Fibroblast of pulmonary artery (primary cell): ENCODE measurements around the gene XCL2.
"Not testable (repeated sequence)": the region's sequence is repeated elsewhere in the genome, so short reads cannot be mapped to it uniquely, and the experiment has no call there.

Source experiments
- DNase-seq: peaks from one replicate; pipeline ENCODE4 v3.0.0-alpha.2; 2010; ENCODE audit warnings: low read depth
- H3K4me3 ChIP-seq: replicated peaks from 2 replicates; pipeline ENCODE4 v1.5.1; 2011; ENCODE audit warnings: low read depth, mild to moderate bottlenecking, control low read depth, low read length, moderate library complexity
- TF ChIP-seq, protein P1 (sequence below): IDR thresholded peaks from 2 replicates; pipeline ENCODE4 v1.5.1; 2011; ENCODE audit warnings: mild to moderate bottlenecking, control low read depth, low read length, inconsistent platforms; ENCODE audit errors: missing control alignments

XCL2 gene

DNA sequence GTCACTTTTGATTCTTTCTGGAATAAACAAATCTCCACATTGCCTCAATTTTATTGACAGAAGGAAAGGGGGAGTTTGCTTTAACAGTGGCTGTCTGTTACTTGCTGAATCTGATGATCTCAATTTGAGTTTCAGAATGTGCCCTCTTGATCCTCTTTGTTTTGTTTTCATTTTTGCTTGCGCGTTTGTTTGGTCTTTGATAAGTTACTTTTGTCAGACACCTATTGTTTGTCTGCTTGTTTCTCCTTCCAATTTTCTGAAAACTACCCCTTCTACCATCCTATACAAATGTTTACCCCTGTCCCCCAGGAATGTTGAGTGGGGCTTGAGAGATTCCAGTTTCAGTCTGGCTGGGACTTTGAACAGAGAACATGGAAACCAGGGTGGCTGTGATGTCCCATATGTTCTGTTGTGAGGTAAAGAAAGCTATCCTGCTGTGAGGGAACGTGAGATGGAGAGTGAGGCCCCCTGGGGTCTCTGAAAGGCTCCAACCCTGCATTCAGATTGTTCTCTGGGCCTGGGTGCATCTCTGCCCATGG, 11.8 kb upstream of the XCL2 start:
- TF ChIP-seq, protein P1, sequence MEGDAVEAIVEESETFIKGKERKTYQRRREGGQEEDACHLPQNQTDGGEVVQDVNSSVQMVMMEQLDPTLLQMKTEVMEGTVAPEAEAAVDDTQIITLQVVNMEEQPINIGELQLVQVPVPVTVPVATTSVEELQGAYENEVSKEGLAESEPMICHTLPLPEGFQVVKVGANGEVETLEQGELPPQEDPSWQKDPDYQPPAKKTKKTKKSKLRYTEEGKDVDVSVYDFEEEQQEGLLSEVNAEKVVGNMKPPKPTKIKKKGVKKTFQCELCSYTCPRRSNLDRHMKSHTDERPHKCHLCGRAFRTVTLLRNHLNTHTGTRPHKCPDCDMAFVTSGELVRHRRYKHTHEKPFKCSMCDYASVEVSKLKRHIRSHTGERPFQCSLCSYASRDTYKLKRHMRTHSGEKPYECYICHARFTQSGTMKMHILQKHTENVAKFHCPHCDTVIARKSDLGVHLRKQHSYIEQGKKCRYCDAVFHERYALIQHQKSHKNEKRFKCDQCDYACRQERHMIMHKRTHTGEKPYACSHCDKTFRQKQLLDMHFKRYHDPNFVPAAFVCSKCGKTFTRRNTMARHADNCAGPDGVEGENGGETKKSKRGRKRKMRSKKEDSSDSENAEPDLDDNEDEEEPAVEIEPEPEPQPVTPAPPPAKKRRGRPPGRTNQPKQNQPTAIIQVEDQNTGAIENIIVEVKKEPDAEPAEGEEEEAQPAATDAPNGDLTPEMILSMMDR: no peak
- no peak for DNase-seq
- no peak overlapping the region for H3K4me3 ChIP-seq

DNA sequence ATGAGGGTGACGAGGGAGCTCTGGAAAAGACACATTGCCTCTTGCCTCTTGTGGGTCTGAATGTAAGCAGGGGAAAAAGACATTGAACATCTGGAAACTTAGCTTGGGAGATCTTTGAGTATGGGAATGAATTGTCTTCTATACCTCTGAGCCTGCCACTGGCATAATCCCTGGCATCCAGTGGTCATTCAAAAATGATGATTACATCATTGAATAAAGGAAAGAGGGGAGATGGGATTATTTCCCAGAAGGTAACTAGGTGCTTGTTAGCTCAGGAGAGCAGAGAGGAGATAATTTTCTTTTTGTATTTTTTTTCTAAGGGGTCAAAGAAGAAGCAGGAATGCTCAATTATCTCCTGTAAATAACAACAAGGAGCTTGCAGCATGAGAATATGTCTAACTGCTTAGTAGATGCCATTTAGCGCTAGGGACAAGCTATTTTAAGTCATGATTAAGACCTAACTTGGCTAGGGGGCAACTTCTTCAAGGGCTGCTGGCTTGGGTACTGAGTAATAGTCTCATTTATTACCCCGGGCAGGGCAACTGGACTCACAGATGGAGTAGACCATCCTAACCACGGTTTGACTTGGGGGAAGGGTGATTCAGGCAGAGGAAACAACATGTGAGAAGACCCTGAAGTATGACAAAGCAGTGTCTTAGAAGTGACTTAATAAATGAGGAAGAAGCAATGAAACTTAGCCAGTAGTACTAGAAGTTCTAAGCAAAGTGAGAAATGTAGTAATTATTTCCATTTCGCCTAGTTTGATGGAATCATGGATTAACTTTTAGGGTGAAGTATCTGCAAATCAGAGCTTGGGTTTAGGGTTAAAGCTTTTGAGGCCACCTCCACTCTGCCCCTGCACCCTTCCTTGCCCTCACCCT, 11.0 kb upstream of the XCL2 start:
- H3K4me3 ChIP-seq: no peak overlapping the region
- TF ChIP-seq, protein P1: no peak
- no peak for DNase-seq

DNA sequence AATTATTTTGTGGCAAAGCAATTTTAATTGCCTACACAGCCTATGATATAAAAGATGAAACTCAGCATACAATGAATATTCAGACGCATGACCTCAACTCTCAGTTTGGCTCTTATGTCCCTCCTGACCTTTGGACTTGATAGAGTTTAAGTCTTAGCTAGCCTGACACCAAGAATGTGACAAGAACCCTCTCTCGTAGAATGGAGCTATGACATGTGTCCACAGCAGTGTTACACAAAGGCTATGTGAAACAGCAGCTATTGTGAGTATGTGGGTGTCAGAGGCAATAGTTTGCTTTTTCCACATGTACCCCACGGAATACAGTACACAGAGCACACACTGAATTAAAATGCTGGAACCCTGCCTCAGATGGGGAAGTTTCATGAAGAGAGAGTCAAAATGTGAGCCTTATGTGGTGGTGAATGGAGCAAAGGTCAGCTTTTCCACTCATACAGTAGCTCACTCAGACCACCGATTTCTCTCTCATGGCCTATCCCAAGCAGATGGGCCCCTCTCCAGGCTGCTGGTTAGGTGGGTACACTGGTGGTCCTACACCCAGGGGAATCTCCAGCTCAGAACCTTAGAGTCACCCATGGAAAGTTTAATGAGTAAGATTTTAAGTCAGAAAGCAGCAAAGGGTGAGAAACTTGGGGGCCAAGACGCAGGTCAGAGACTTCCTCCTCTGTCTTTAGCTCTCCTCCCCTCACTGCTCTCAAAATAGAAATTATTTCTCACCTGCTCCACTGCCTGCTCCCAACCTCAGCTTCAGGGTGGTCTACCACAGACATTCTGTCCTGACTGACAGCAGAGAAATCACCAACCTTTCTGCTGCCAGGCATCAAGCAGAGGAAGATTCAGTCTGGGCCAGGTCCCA, 10.1 kb upstream of the XCL2 start:
- H3K4me3 ChIP-seq: no peak overlapping the region
- TF ChIP-seq, protein P1: no peak
- no peak for DNase-seq

DNA sequence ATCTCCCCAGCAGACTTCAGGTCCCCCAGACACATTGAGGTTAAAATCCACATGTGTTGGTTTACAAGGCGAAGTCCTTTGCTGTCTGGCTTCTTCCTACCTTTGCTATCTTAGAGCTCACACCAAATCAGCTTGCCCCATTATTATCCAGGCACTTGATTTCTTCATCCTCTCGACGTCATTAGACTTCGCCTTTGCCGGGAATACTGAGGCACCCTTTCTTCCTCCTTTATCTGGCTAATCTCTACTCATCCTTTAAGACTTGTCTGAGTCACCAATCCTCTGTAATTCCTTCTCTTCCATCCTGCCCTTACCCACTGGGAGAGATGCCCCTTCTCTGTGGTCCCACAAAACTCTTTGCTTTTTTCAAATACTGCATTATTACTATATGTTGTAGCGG, 9.2 kb upstream of the XCL2 start:
- TF ChIP-seq, protein P1: no peak
- H3K4me3 ChIP-seq: no peak overlapping the region
- no peak for DNase-seq

DNA sequence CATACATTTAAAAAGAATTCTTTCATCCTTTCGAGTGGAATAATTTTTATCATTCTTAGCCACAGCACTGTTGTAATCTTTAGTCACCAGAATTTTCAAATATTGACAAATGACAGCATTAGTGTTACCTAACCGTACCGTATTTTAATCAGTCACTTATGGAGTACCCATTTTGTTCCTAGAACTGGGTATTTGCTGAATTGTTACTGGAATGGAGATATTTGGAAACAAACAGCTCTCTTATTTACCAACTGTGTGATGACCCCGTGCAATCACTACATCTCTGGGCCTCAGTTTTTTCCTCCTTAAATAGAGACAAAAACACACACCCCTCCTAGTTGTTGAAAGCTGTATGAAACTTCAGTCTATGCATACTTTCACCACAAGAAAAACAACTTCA, 7.9 kb upstream of the XCL2 start:
- DNase-seq: no peak
- TF ChIP-seq, protein P1: no peak
- H3K4me3 ChIP-seq: no peak overlapping the region

DNA sequence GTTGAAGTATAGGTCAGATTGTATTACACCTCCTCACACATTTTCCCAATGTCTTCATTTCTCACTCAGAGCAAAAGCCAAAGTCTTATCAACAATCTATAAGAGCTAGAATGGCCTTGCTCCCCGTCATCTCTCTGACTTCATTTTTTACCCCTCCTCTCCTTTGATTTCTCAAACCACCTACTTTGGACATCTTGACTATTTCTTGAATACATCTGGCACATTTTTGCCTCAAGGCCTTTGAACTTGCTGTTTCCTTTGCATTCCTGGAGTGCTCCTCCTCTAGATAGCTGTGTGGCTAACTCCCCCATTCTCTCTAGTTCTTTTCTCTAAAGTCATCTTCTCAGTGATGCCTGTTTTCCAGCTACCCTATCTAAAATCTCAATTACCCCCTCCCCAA, 7.2 kb upstream of the XCL2 start:
- TF ChIP-seq, protein P1: no peak
- H3K4me3 ChIP-seq: no peak overlapping the region
- peak; percentile 39 for DNase-seq

DNA sequence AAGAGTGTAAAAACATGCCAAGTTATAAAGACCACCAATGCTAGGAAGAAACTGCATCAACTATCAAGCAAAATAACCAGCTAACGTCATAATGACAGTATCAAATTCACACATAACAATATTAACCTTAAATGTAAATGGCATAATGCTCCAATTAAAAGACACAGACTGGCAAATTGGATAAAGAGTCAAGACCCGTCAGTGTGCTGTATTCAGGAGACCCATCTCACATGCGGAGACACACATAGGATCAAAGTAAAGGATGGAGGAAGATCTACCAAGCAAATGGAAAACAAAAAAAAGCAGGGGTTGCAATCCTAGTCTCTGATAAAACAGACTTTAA, 2.7 kb upstream of the XCL2 start:
- not testable (repeated sequence) for H3K4me3 ChIP-seq

More for the DNA sequence above, 2.7 kb upstream of the XCL2 start:
- not testable (repeated sequence) for DNase-seq
